ENCODE results near the gene TTLL4.

Gene TTLL4

GRCh38 chr2:218710687-218711549 is at the start of gene TTLL4:
Gene TTLL4 (plus strand): TSS chr2:218710835. CDS start chr2:218737677, 26,842 bp downstream.
- DNase-seq, result peak; percentile 99

GRCh38 chr2:218662377-218662776 is 48.3 kb upstream of the TTLL4 start:
- DNase-seq, result no peak

- DNase-seq, result no peak
Observed at GRCh38 chr2:218662827-218663226, 47.8 kb upstream of the TTLL4 start.

GRCh38 chr2:218663901-218664300 is 46.7 kb upstream of the TTLL4 start:
- no peak for DNase-seq

GRCh38 chr2:218664653-218665052 is 46.0 kb upstream of the TTLL4 start:
- DNase-seq, result no peak

- no peak for DNase-seq
Observed at GRCh38 chr2:218671097-218671653, 39.5 kb upstream of the TTLL4 start.

- DNase-seq, result peak; percentile 78 to 85
Observed at GRCh38 chr2:218671654-218672566, 38.7 kb upstream of the TTLL4 start, which contains the start of the genes RNF25 and STK36. Gene RNF25 (minus strand): TSS chr2:218672002. CDS start chr2:218671970, 32 bp downstream. Gene STK36 (plus strand): TSS chr2:218672086. CDS start chr2:218672830, 744 bp downstream.

- DNase-seq, result peak in 1 of 2 donors; percentile 50
Observed at GRCh38 chr2:218679119-218679518, 31.5 kb upstream of the TTLL4 start.

GRCh38 chr2:218680061-218680460 is 30.6 kb upstream of the TTLL4 start:
- DNase-seq, result no peak

- DNase-seq, result peak; percentile 35 to 58
Observed at GRCh38 chr2:218687400-218688060, 23.1 kb upstream of the TTLL4 start.

- DNase-seq, result no peak
Observed at GRCh38 chr2:218691234-218691633, 19.4 kb upstream of the TTLL4 start.

GRCh38 chr2:218694405-218695145 is 16.1 kb upstream of the TTLL4 start:
- no peak for DNase-seq

- no peak for DNase-seq
Observed at GRCh38 chr2:218698885-218699284, 11.8 kb upstream of the TTLL4 start.

- no peak for DNase-seq
Observed at GRCh38 chr2:218701806-218702205, 8.8 kb upstream of the TTLL4 start.

GRCh38 chr2:218703341-218703740 is 7.3 kb upstream of the TTLL4 start:
- DNase-seq, result no peak

GRCh38 chr2:218708086-218708485 is 2.5 kb upstream of the TTLL4 start:
- DNase-seq, result no peak

- no peak for DNase-seq
Observed at GRCh38 chr2:218709908-218710307, 727 bp upstream of the TTLL4 start.

- no peak for DNase-seq
Observed at GRCh38 chr2:218710334-218710686, 325 bp upstream of the TTLL4 start.

- DNase-seq, result no peak
Observed at GRCh38 chr2:218711550-218711929, 905 bp downstream of the TTLL4 start.

GRCh38 chr2:218713922-218714321 is 3.3 kb downstream of the TTLL4 start:
- DNase-seq, result no peak

GRCh38 chr2:218716070-218716469 is 5.4 kb downstream of the TTLL4 start:
- DNase-seq, result no peak

GRCh38 chr2:218717262-218717661 is 6.6 kb downstream of the TTLL4 start:
- no peak for DNase-seq
